ENCODE measurements around the gene SGTB.

DNA sequence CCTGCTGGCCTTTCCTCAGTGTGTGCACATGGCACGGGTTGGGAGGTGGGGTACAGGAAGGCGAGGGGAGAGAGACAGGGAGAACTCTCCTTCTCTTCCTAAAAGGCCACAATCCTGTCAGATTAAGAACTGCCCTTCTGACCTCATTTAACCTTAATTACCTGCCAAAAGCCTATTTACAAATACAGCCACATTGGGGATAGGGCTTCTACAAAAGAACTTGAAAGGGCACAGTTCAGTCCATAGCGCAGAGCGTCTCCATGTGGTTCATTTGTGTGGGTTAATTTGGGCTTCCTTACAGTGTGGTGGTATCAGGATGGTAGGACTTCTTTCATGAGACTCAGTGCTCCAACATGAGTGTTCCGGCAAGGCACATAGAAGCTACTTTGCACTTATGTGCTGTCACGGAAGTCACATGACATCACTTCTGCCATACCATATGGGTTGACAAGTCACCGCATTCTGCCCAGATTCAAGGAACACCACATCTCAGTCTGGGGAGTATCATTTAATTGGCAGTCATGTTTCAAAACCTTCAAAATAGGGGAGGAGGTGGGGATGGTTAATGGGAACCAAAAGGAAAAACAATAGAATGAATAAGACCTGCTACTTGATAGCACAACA, 46.9 kb upstream of the SGTB start:
- TF ChIP-seq EZH2 (IDR thresholded peaks at IDR 0.05), result no peak
- no peak for TF ChIP-seq POLR2AphosphoS5 (IDR thresholded peaks at IDR 0.05; ENCODE audit: borderline replicate concordance, low read depth, low read length)
